Measurements from ENCODE around the gene TBCD.

The TBCD gene

DNA sequence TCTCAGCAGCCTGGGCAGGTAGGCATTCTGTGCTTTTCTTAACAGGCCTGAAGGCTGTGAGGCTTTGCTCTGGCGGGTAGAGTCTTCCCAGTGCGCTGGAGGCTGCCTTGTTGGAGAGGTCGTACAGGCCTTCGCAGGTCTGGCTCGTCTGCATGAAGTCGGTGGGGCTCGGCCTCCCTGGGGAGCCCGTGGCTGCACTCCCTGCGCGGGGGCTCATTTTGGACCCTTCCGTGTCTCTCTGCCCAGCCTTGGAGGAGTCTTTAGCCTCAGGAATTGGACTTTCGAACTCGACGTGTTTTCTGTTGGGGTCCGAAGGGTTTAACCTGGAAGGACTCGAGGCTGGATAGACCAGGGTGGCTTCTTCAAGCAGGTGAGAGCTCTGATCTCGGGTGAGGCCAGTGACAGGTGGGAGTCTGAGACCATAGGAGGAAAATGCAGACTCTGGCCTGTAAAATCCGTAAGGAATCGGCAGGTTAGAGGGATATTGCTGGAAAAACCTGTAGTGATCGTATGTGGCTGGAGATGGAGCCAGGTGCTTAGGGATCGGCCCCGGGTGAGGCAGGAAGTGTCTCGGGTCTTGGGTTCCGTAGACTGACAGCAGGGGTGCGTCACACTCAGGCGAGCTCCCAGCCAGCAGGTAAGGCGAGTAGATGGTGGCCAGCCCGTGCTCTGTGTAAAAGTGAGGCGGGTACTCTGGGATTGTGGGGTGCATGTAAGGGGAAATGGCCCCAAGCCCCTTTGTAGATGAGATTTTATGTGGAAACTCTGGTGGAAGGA lies 79.4 kb downstream of the TBCD start:
- no peak overlapping the region for H3K4me3 ChIP-seq (ENCODE audit: low read depth, low read length)
- ChIA-PET POLR2A (no interaction called here), CTCF (interaction anchor here (0.6 kb wide), 1 partner anchor 49 kb away, joined by 4 read pairs; no protein-coding TSS in a partner anchor)
- DNase-seq (ENCODE audit: low read depth, low spot score), result no peak
- TF ChIP-seq, protein P1, sequence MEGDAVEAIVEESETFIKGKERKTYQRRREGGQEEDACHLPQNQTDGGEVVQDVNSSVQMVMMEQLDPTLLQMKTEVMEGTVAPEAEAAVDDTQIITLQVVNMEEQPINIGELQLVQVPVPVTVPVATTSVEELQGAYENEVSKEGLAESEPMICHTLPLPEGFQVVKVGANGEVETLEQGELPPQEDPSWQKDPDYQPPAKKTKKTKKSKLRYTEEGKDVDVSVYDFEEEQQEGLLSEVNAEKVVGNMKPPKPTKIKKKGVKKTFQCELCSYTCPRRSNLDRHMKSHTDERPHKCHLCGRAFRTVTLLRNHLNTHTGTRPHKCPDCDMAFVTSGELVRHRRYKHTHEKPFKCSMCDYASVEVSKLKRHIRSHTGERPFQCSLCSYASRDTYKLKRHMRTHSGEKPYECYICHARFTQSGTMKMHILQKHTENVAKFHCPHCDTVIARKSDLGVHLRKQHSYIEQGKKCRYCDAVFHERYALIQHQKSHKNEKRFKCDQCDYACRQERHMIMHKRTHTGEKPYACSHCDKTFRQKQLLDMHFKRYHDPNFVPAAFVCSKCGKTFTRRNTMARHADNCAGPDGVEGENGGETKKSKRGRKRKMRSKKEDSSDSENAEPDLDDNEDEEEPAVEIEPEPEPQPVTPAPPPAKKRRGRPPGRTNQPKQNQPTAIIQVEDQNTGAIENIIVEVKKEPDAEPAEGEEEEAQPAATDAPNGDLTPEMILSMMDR (IDR thresholded peaks at IDR 0.05; ENCODE audit: insufficient read depth, low read length, missing control alignments), result no peak

DNA sequence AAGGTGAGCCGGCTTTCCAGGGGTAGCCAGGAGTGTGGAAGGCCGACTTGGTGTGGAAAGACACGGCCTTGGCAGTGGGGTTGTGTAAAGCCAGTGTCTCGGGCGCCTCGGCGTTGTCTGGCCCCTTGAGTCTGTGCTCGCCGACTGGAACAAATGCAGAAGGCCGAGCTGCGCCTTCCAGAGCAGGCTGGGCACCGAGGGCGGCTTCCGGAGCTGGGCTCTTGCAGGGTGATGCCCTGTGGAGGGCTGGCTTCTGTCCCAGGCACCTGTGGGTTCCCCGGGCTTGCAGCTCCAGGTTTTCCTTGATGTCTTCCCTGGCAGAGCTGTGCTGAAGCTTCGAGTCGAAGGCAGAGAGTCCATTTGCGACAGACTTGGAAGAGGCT lies 79.9 kb downstream of the TBCD start:
- ChIA-PET CTCF (no interaction called here), POLR2A (no interaction called here)
- DNase-seq (ENCODE audit: low read depth, low spot score), result no peak
- TF ChIP-seq, protein P1 (IDR thresholded peaks at IDR 0.05; ENCODE audit: insufficient read depth, low read length, missing control alignments), result no peak
- no peak overlapping the region for H3K4me3 ChIP-seq (ENCODE audit: low read depth, low read length)

DNA sequence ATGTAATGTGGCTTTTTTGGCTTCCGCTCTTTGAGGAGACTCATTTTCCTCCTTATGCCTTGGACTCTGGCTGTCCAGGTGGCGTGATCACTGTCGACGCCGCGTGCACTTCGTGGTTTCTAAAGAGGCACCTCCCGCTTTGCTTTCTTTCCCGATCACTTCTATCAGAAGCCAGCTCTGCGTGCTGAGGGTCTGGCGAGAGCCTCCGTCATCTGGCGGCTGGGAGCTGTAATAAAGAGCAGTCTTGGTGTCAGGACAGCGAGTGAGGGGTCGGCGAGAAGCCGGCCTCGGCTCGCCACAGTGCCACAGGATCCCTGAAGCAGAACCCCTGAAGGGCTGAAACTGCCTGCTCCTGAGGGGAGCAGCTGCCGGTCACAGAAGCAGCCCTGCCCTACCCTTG lies 80.5 kb downstream of the TBCD start:
- DNase-seq (ENCODE audit: low read depth, low spot score), result no peak
- POLR2A ChIA-PET, result no interaction called here
- TF ChIP-seq, protein P1 (IDR thresholded peaks at IDR 0.05; ENCODE audit: insufficient read depth, low read length, missing control alignments), result no peak
- CTCF ChIA-PET, result no interaction called here
- H3K4me3 ChIP-seq (ENCODE audit: low read depth, low read length), result no peak overlapping the region

DNA sequence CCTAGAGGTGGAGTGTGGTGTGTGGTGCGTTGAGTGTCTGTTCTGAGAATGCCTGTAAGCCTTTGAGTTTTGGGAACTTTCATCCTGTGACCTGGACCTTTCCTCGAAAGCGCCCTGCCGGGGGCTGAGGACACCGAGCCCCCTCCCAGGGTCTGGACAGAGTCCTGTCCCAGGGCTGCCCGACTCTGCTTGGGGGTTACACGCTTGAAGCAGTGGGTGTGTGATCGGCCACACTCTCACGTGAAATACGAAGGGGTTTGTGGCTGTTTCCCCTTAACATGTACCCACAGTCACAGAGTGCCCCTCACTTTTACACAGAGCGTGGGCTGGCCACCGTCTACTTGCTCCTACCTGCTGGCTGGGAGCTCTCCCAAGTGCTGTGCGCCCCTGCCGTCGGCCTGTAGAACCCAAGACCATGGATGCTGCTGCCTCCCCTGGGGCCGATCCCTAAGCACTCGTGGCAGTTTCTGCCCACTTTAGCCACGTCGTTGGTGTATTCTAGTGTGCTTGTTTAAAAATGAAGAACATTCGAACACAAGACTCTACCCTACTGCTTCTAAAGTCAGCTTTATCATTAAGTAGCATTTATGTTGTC lies 81.1 kb downstream of the TBCD start:
- ChIA-PET POLR2A (no interaction called here), CTCF (interaction anchor here (1.7 kb wide), 1 partner anchor 22 kb away, joined by 5 read pairs; no protein-coding TSS in a partner anchor)
- no peak for DNase-seq (ENCODE audit: low read depth, low spot score)
- TF ChIP-seq, protein P1 (IDR thresholded peaks at IDR 0.05; ENCODE audit: insufficient read depth, low read length, missing control alignments), result no peak
- H3K4me3 ChIP-seq (ENCODE audit: low read depth, low read length), result no peak overlapping the region

DNA sequence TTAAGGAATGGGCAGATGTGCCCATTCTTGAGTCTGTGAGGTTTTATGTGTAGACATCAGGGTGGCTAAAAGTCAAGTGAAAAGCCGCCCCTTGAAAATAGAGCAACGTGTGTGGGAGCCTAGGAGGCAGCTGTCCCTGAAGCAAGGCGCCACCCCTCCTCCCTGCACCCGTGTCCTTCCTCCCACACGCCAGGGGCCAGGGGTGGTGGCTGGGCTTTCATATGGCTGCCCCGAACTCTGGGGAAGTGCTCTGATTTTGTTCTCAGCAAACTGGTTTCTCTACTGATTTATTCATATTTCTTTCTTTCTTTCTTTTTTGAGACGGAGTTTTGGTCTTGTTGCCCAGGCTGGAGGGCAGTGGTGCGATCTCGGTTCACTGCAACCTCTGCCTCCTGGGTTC lies 83.3 kb downstream of the TBCD start:
- CTCF ChIA-PET, result interaction anchor here (0.6 kb wide), 1 partner anchor 15 kb away, joined by 3 read pairs; no protein-coding TSS in a partner anchor
- no peak for DNase-seq (ENCODE audit: low read depth, low spot score)
- H3K4me3 ChIP-seq (ENCODE audit: low read depth, low read length), result no peak overlapping the region
- TF ChIP-seq, protein P1 (IDR thresholded peaks at IDR 0.05; ENCODE audit: insufficient read depth, low read length, missing control alignments), result no peak
- POLR2A ChIA-PET, result no interaction called here

DNA sequence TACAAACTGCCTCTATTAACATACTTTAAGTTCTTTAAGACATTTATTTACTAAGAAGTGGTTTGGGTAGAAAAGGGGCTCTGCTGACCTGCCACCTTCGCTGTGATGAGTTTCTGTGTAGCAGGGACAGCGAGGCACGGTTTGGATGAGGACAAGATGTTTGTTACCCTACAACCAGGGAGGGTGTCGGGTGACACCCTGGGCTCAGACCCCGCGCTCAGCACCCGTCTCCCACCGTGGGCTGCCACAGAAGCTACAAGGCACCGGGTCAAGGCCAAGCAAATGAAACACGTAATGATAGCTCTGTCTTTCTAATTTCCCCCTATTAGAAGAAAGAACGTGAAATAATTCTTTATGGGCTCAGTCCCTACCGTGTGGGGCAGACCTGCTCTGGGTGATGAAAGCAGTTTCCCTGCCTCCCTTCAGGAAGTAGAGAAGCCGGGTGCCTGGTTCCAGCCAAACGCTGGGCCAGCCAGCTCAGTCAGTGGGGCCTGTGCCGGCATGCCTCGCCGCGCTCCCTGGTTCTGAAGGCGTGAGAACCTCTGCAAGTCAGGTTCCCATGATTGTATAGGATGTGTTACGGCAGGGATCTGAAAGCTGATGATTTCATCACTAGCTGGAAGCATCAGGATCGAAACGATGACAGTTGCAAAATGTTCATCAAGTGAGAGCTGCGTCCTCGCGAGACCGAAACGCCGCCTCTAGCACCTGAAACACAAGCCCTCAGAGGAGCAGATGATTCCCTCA lies 84.1 kb downstream of the TBCD start:
- ChIA-PET CTCF (interaction anchor here (0.7 to 1.2 kb wide), 2 partner anchors 13 to 16 kb away, joined by 3 read pairs; no protein-coding TSS in a partner anchor), POLR2A (interaction anchor here (1.1 kb wide), 1 partner anchor 18 kb away, joined by 3 read pairs; no protein-coding TSS in a partner anchor)
- no peak overlapping the region for H3K4me3 ChIP-seq (ENCODE audit: low read depth, low read length)
- DNase-seq (ENCODE audit: low read depth, low spot score), result no peak
- TF ChIP-seq, protein P1 (IDR thresholded peaks at IDR 0.05; ENCODE audit: insufficient read depth, low read length, missing control alignments), result no peak
